HCEC 1CT (cell line): ENCODE data around the gene TAMALIN.

Source experiments
- DNase-seq: peaks from one replicate; pipeline ENCODE4 v3.0.0-alpha.2; 2017

TAMALIN gene

GRCh38 chr12:52038447-52038846, 31.7 kb downstream of the TAMALIN start:
- DNase-seq: no peak

GRCh38 chr12:52041035-52041434, 34.3 kb downstream of the TAMALIN start:
- DNase-seq: no peak

GRCh38 chr12:52041695-52042123, 35.0 kb downstream of the TAMALIN start:
- no peak for DNase-seq

GRCh38 chr12:52042706-52043385, 36.1 kb downstream of the TAMALIN start:
- DNase-seq: no peak

- no peak for DNase-seq
Observed at GRCh38 chr12:52043386-52044212, 36.9 kb downstream of the TAMALIN start.

- no peak for DNase-seq
Observed at GRCh38 chr12:52044292-52044983, 37.7 kb downstream of the TAMALIN start.

GRCh38 chr12:52045794-52046199, 39.1 kb downstream of the TAMALIN start:
- DNase-seq: no peak

GRCh38 chr12:52046859-52047258, 40.1 kb downstream of the TAMALIN start:
- no peak for DNase-seq

- DNase-seq: no peak
Observed at GRCh38 chr12:52049286-52049685, 42.5 kb downstream of the TAMALIN start.

- DNase-seq: no peak
Observed at GRCh38 chr12:52049688-52050087, 42.9 kb downstream of the TAMALIN start.

GRCh38 chr12:52050116-52050757, 43.5 kb downstream of the TAMALIN start:
- no peak for DNase-seq

GRCh38 chr12:52050758-52051541, 44.2 kb downstream of the TAMALIN start, which contains the start of gene NR4A1:
TSS of gene NR4A1 (plus strand) at chr12:52051442. CDS start at chr12:52054329, 2,887 bp downstream.
- peak; percentile 94 for DNase-seq

- DNase-seq: no peak
Observed at GRCh38 chr12:52052468-52053186, 45.9 kb downstream of the TAMALIN start.

GRCh38 chr12:52053536-52054209, 46.9 kb downstream of the TAMALIN start:
- no peak for DNase-seq

- DNase-seq: no peak
Observed at GRCh38 chr12:52054231-52054832, 47.6 kb downstream of the TAMALIN start.

- DNase-seq: no peak
Observed at GRCh38 chr12:52054833-52055730, 48.3 kb downstream of the TAMALIN start.

- no peak for DNase-seq
Observed at GRCh38 chr12:52055731-52056711, 49.3 kb downstream of the TAMALIN start.
